Measurements from ENCODE around the gene TTLL4. TPM values are rescaled to one million over a fixed set of nuclear protein-coding genes. Genes with fewer than 3 reads are reported as not detected.

The TTLL4 gene
- polyA plus RNA-seq, 1 donor: 47.2 TPM

- no peak for DNase-seq
These were observed 71.9 kb downstream of the TTLL4 start for GRCh38 chr2:218782528-218782844.

- no peak for DNase-seq
These were observed 73.1 kb downstream of the TTLL4 start for GRCh38 chr2:218783688-218784087.

- DNase-seq: no peak
These were observed 74.5 kb downstream of the TTLL4 start for GRCh38 chr2:218785103-218785502.

GRCh38 chr2:218786133-218786532 lies 75.5 kb downstream of the TTLL4 start:
- no peak for DNase-seq

GRCh38 chr2:218788529-218789255 lies 78.1 kb downstream of the TTLL4 start:
- no peak for DNase-seq

- no peak for DNase-seq
These were observed 81.8 kb downstream of the TTLL4 start for GRCh38 chr2:218792433-218792832.

- DNase-seq: no peak
These were observed 86.1 kb downstream of the TTLL4 start for GRCh38 chr2:218796691-218797090.

GRCh38 chr2:218798767-218799504 lies 88.3 kb downstream of the TTLL4 start:
- DNase-seq: no peak

- no peak for DNase-seq
These were observed 89.4 kb downstream of the TTLL4 start for GRCh38 chr2:218799990-218800389.

GRCh38 chr2:218802386-218802994 lies 91.9 kb downstream of the TTLL4 start:
- DNase-seq: no peak

GRCh38 chr2:218804817-218805216 lies 94.2 kb downstream of the TTLL4 start:
- DNase-seq: no peak

Other genes with a start within 250 kb of the TTLL4 start
- gene USP37, start 142.5 kb upstream of the TTLL4 start, polyA plus RNA-seq (ENCODE audit: insufficient read length): 17.6 TPM
- gene CNOT9, start 142.0 kb upstream of the TTLL4 start, polyA plus RNA-seq (ENCODE audit: insufficient read length): 77.2 TPM
- 11.9 TPM for gene PLCD4, start 102.9 kb upstream of the TTLL4 start, polyA plus RNA-seq (ENCODE audit: insufficient read length)
- 20.3 TPM for gene ZNF142, start 51.2 kb upstream of the TTLL4 start, polyA plus RNA-seq (ENCODE audit: insufficient read length)
- 58.6 TPM for gene BCS1L, start 51.2 kb upstream of the TTLL4 start, polyA plus RNA-seq (ENCODE audit: insufficient read length)
- 50.9 TPM for gene RNF25, start 38.8 kb upstream of the TTLL4 start, polyA plus RNA-seq (ENCODE audit: insufficient read length)
- gene STK36, start 38.7 kb upstream of the TTLL4 start, polyA plus RNA-seq (ENCODE audit: insufficient read length): 115 TPM
- gene CYP27A1, start 71.3 kb downstream of the TTLL4 start, polyA plus RNA-seq (ENCODE audit: insufficient read length): 49.7 TPM
- 0.15 TPM for gene PRKAG3, start 121.0 kb downstream of the TTLL4 start, polyA plus RNA-seq (ENCODE audit: insufficient read length)
- 0.12 TPM for gene WNT6, start 149.0 kb downstream of the TTLL4 start, polyA plus RNA-seq (ENCODE audit: insufficient read length)
- gene WNT10A, start 170.0 kb downstream of the TTLL4 start, polyA plus RNA-seq (ENCODE audit: insufficient read length): 0.45 TPM
- not detected for gene CDK5R2, start 248.8 kb downstream of the TTLL4 start, polyA plus RNA-seq (ENCODE audit: insufficient read length)

Data from left kidney (tissue), 2 donors.